ENCODE measurements around the gene CCDC90B. TPM values are rescaled to one million over a fixed set of nuclear protein-coding genes. Genes with fewer than 3 reads are reported as not detected.

CCDC90B gene
- total and polyA plus RNA-seq, 2 of the 13 experiments (the other 11 are each of a cell fraction or from before 2014, with no cell fraction given): 17.1 to 46.1 TPM

GRCh38 chr11:83223457-83223856, 62.7 kb downstream of the CCDC90B start (continued):
- TF ChIP-seq, protein P1, sequence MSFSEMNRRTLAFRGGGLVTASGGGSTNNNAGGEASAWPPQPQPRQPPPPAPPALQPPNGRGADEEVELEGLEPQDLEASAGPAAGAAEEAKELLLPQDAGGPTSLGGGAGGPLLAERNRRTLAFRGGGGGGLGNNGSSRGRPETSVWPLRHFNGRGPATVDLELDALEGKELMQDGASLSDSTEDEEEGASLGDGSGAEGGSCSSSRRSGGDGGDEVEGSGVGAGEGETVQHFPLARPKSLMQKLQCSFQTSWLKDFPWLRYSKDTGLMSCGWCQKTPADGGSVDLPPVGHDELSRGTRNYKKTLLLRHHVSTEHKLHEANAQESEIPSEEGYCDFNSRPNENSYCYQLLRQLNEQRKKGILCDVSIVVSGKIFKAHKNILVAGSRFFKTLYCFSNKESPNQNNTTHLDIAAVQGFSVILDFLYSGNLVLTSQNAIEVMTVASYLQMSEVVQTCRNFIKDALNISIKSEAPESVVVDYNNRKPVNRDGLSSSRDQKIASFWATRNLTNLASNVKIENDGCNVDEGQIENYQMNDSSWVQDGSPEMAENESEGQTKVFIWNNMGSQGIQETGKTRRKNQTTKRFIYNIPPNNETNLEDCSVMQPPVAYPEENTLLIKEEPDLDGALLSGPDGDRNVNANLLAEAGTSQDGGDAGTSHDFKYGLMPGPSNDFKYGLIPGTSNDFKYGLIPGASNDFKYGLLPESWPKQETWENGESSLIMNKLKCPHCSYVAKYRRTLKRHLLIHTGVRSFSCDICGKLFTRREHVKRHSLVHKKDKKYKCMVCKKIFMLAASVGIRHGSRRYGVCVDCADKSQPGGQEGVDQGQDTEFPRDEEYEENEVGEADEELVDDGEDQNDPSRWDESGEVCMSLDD (CRISPR knock-in tag; IDR thresholded peaks at IDR 0.05; ENCODE audit: borderline replicate concordance): no peak
- TF ChIP-seq RNF219 (CRISPR knock-in tag; IDR thresholded peaks at IDR 0.05): no peak

- Histone ChIP-seq H3K36me3 (replicated peaks in 1 of 2; ENCODE audit: control insufficient read depth in 1 of 2, insufficient read depth in 2 of 2, low read length in 2 of 2) (no peaks in the 10 kb centered on the region), H3K9me3 (ENCODE audit: low read length) (no peaks in the 10 kb centered on the region), H3K79me2 (ENCODE audit: insufficient read depth, low read length) (no peaks in the 10 kb centered on the region), H3K9ac (ENCODE audit: insufficient read depth, low read depth, low read length) (no peak overlapping the region), H3K27me3 (ENCODE audit: control insufficient read depth in 1 of 2, insufficient read depth in 2 of 2, low read length in 2 of 2) (peaks cover 0 to 1% of the 10 kb centered on the region in 2 experiments; a peak in 2 of 5 replicates), H3K4me3 (replicated peaks in 1 of 3; ENCODE audit: insufficient read depth in 1 of 3, low read depth in 2 of 3, low read length in 3 of 3) (no peak overlapping the region), H3K27ac (ENCODE audit: extremely low read length, insufficient read depth, low read length) (no peak overlapping the region), H4K20me1 (ENCODE audit: insufficient read depth, low read length) (no peaks in the 10 kb centered on the region), H3K4me2 (ENCODE audit: low read depth, low read length) (no peak overlapping the region), H2AFZ (ENCODE audit: low read length) (no peak overlapping the region), H3K4me1 (ENCODE audit: insufficient read depth, low read length) (no peaks in the 10 kb centered on the region)
- ChIA-PET POLR2A (no interaction called here), CTCF (ENCODE audit: low intra/inter-chr PET ratio, low total read pairs) (no interaction called here)
- intact Hi-C loops (cut with micrococcal nuclease; ENCODE audit: unreplicated experiment) (no loop called here), in situ Hi-C loops (cut with HindIII; ENCODE audit: extremely low pct_ligation_motif_present, low pct_unique_long_range_greater_than_20kb) (loop anchor here (10.0 kb wide), 1 partner anchor 592 kb away; no protein-coding TSS in a partner anchor)
- DNase-seq (ENCODE audit: low spot score): no peak
- no peak for FAIRE-seq
- ATAC-seq: no peak
- 69% methylated on average over 1 of the region's 1 CpG for WGBS (ENCODE audit: low lambda C conversion rate)
- no TSS peak for BruUV-seq (replicated peaks)
- no peak for TF ChIP-seq KLF9 (CRISPR knock-in tag; IDR thresholded peaks at IDR 0.05; ENCODE audit: low read depth)
- no peak for TF ChIP-seq EZH2 (conservative IDR thresholded peaks at IDR 0.05; ENCODE audit: low read depth, low read length)
- no peak for TF ChIP-seq BRD4 (CRISPR knock-in tag; IDR thresholded peaks at IDR 0.05)
- no peak for TF ChIP-seq ZNF30 (CRISPR knock-in tag; IDR thresholded peaks at IDR 0.05)
- TF ChIP-seq, protein P2, sequence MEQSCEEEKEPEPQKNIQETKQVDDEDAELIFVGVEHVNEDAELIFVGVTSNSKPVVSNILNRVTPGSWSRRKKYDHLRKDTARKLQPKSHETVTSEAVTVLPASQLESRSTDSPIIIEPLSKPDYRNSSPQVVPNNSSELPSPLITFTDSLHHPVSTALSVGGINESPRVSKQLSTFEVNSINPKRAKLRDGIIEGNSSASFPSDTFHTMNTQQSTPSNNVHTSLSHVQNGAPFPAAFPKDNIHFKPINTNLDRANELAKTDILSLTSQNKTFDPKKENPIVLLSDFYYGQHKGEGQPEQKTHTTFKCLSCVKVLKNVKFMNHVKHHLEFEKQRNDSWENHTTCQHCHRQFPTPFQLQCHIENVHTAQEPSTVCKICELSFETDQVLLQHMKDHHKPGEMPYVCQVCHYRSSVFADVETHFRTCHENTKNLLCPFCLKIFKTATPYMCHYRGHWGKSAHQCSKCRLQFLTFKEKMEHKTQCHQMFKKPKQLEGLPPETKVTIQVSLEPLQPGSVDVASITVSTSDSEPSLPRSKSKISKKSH (CRISPR knock-in tag; IDR thresholded peaks at IDR 0.05; ENCODE audit: borderline replicate concordance): no peak
- TF ChIP-seq RCOR2 (CRISPR knock-in tag; IDR thresholded peaks at IDR 0.05): no peak
- no peak for TF ChIP-seq CREB3 (CRISPR knock-in tag; IDR thresholded peaks at IDR 0.05)
- no peak for TF ChIP-seq ISL2 (CRISPR knock-in tag; IDR thresholded peaks at IDR 0.05)
- TF ChIP-seq FOXM1 (CRISPR knock-in tag; IDR thresholded peaks at IDR 0.05): no peak
- no peak for TF ChIP-seq ZZZ3 (CRISPR knock-in tag; IDR thresholded peaks at IDR 0.05; ENCODE audit: borderline replicate concordance)
- TF ChIP-seq SMYD3 (CRISPR knock-in tag; IDR thresholded peaks at IDR 0.05): no peak
- no peak for TF ChIP-seq ZNF674 (CRISPR knock-in tag; IDR thresholded peaks at IDR 0.05; ENCODE audit: low read depth)
- no peak for TF ChIP-seq SNAI1 (CRISPR knock-in tag; IDR thresholded peaks at IDR 0.05; ENCODE audit: borderline replicate concordance)
- no peak for TF ChIP-seq WIZ (CRISPR knock-in tag; IDR thresholded peaks at IDR 0.05)
These were observed 63.7 kb downstream of the CCDC90B start for GRCh38 chr11:83222499-83222898.

Data from HepG2 (cell line).